Measurements from ENCODE around the gene NHS. TPM values are rescaled to one million over a fixed set of nuclear protein-coding genes. Genes with fewer than 3 reads are reported as not detected.

The NHS gene
- total and polyA plus RNA-seq, 2 of the 4 experiments (the other 2 are of a cell fraction) = 0.36 to 0.90 TPM

- Histone ChIP-seq H3K9me1 (ENCODE audit: insufficient read depth, low read length) (0 out of 2 replicates have a peak, but pooled peaks cover 2% of the 10 kb centered on the region), H2BK120ac (ENCODE audit: low read depth, low read length) (no peak overlapping the region), H3K4me3 (ENCODE audit: insufficient read depth, low read depth, low read length) (no peak overlapping the region), H4K8ac (ENCODE audit: low read depth in 2 of 2, low read length in 2 of 2) (no peak overlapping the region), H3K79me1 (ENCODE audit: low read depth in 1 of 2, low read length in 2 of 2) (no peaks in the 10 kb centered on the region), H3K9ac (ENCODE audit: low read depth, low read length) (no peak overlapping the region), H4K91ac (ENCODE audit: insufficient read depth, low read depth, low read length) (no peak overlapping the region), H4K5ac (ENCODE audit: low read depth, low read length) (no peak overlapping the region), H3K23ac (ENCODE audit: low read depth, low read length) (no peak overlapping the region), H2AK5ac (ENCODE audit: low read depth, low read length) (no peak overlapping the region), H3K4ac (ENCODE audit: low read depth, low read length) (no peak overlapping the region), H3K9me3 (ENCODE audit: control insufficient read depth, insufficient read depth, low read length) (no peaks in the 10 kb centered on the region), H2AFZ (replicated peaks; ENCODE audit: low read length, poor library complexity) (no peak overlapping the region), H2BK15ac (ENCODE audit: low read depth, low read length) (no peak overlapping the region), H3K27me3 (ENCODE audit: control insufficient read depth, insufficient read depth, low read length) (0 out of 2 replicates have a peak, but pooled peaks cover 4% of the 10 kb centered on the region), H3K27ac (ENCODE audit: insufficient read depth, low read length) (no peak overlapping the region), H3K4me1 (ENCODE audit: control insufficient read depth, insufficient read depth, low read length) (peaks cover 4% of the 10 kb centered on the region; the same call in 1 of the 2 replicates), H2BK5ac (ENCODE audit: low read depth, low read length, poor library complexity, severe bottlenecking) (no peak overlapping the region), H2AK9ac (replicated peaks; ENCODE audit: low read depth, low read length, poor library complexity) (no peak overlapping the region), H2BK20ac (ENCODE audit: low read depth, low read length) (no peak overlapping the region), H3K14ac (replicated peaks; ENCODE audit: low read depth, low read length) (no peak overlapping the region), H4K20me1 (ENCODE audit: insufficient read depth, low read length) (no peaks in the 10 kb centered on the region), H3K18ac (ENCODE audit: low read depth, low read length) (no peak overlapping the region), H3K4me2 (ENCODE audit: low read depth, low read length) (no peak overlapping the region), H3K36me3 (ENCODE audit: control insufficient read depth, insufficient read depth, low read length) (no peaks in the 10 kb centered on the region), H3K56ac (ENCODE audit: extremely low read depth, insufficient read depth, low read length) (no peak overlapping the region)
- CTCF ChIA-PET = no interaction called here
- TF ChIP-seq MAZ (IDR thresholded peaks at IDR 0.05; ENCODE audit: borderline replicate concordance, low read depth, low read length) (no peak), ELK1 (IDR thresholded peaks at IDR 0.05; ENCODE audit: borderline replicate concordance, low read depth, low read length) (no peak), BHLHE40 (IDR thresholded peaks at IDR 0.05; ENCODE audit: low read depth, low read length) (no peak), FOS (IDR thresholded peaks at IDR 0.05; ENCODE audit: low read depth, low read length) (0 out of 2 replicates have a peak, but pooled peaks have one; percentile 6), POLR2A (IDR thresholded peaks at IDR 0.05; ENCODE audit: low read depth, low read length) (no peak), SMC3 (IDR thresholded peaks at IDR 0.05; ENCODE audit: low read depth, low read length) (no peak), NFE2L2 (IDR thresholded peaks at IDR 0.05; ENCODE audit: low read depth, low read length) (no peak), CTCF (conservative IDR thresholded peaks at IDR 0.05; ENCODE audit: low read depth, low read length) (no peak), MXI1 (IDR thresholded peaks at IDR 0.05; ENCODE audit: borderline replicate concordance, low read depth, low read length) (no peak), RCOR1 (IDR thresholded peaks at IDR 0.05; ENCODE audit: insufficient replicate concordance, low read length) (no peak), CHD1 (IDR thresholded peaks at IDR 0.05; ENCODE audit: low read depth, low read length) (no peak), MAFK (IDR thresholded peaks at IDR 0.05; ENCODE audit: low read depth, low read length) (peak; percentile 5; the same call in 1 of the 2 replicates), USF2 (IDR thresholded peaks at IDR 0.05; ENCODE audit: low read depth, low read length) (no peak), RFX5 (IDR thresholded peaks at IDR 0.05; ENCODE audit: low read depth, low read length) (no peak), CEBPB (IDR thresholded peaks at IDR 0.05; ENCODE audit: low read depth, low read length) (no peak), RAD21 (IDR thresholded peaks at IDR 0.05; ENCODE audit: low read length) (no peak)
- BruUV-seq (replicated peaks) = no TSS peak
- DNase-seq (peak; percentile 74), ATAC-seq (ENCODE audit: low read depth) (peak; percentile 74)
- in situ Hi-C loops (cut with MboI; ENCODE audit: low sequenced_read_pairs) (no loop called here), dilution Hi-C loops (cut with HindIII; ENCODE audit: low sequenced_read_pairs, unreplicated experiment) (no loop called here), intact Hi-C loops (cut with micrococcal nuclease) (no loop called here)
- POLR2A ChIA-PET (ENCODE audit: unreplicated experiment) = no interaction called here
Observed at GRCh38 chrX:17441965-17442364, 67.0 kb downstream of the NHS start.
